ENCODE results near the gene TAOK3.

Gene TAOK3

DNA sequence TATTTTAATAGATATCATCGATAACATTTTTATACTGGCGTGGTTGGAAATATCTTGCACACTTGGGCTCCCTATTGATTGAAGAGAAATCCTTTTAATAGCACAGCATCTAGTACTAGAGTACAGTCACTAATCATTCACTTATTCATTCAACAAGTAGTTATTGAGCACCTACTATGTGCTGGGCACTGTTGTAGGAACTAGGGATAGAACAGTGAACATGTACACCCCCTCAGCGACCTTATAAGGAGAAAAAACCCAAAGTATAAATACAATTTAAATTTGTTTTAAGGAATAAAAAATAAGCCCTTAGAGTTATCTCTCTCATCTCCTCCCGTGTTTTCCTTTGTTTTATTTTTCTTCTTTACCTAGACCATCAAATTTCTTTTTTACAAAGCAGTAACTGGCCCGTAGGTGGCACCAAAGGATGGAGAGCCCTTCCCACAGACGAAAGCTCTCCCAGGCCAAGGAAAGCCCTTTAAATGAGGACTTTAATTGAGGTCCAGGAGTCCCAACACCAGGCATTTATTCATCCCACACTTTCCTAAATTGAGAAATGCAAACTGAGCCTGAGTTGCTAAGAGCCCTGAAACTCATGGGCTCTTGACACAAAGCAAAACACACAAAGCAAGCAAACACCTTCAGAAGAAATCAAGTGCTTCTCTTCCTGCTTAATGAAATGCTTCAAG lies 207.8 kb downstream of the TAOK3 start:
- Mint-ChIP-seq H3K27me3 (ENCODE audit: low read depth, poor library complexity) (no peaks in the 10 kb centered on the region), H3K9me3 (no peaks in the 10 kb centered on the region), H3K27ac (no peak overlapping the region), H3K4me1 (no peaks in the 10 kb centered on the region), H3K36me3 (ENCODE audit: low read depth) (peaks cover 14% of the 10 kb centered on the region), H3K4me3 (no peak overlapping the region)
- peak; percentile 61 for TF ChIP-seq CTCF (IDR thresholded peaks at IDR 0.05)
- DNase-seq, result peak; percentile 35

DNA sequence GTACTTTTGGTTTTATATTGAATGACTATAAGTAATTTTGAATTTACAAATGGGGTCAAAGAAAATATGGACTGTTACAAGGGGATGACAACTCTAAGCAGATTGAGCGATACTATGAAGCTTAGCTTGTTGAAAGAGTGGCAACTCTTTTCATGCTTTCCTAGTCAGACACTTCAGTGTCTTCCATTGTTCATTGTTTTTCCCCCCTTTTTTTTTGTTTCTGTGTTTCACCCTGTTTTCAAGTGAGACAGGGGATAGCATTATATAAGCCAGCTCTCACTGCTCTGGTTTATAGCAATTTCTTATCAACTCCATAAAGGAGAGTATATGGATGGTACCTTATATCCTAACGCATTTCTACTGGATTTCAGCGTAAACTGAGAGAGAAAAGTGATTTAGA lies 212.2 kb downstream of the TAOK3 start:
- H3K4me1 Mint-ChIP-seq, result no peaks in the 10 kb centered on the region
- no peak overlapping the region for H3K27ac Mint-ChIP-seq
- H3K36me3 Mint-ChIP-seq (ENCODE audit: low read depth), result peaks cover 5% of the 10 kb centered on the region
- no peaks in the 10 kb centered on the region for H3K27me3 Mint-ChIP-seq (ENCODE audit: low read depth, poor library complexity)
- H3K4me3 Mint-ChIP-seq, result no peak overlapping the region
- TF ChIP-seq CTCF (IDR thresholded peaks at IDR 0.05), result no peak
- DNase-seq, result no peak
- H3K9me3 Mint-ChIP-seq, result no peaks in the 10 kb centered on the region

DNA sequence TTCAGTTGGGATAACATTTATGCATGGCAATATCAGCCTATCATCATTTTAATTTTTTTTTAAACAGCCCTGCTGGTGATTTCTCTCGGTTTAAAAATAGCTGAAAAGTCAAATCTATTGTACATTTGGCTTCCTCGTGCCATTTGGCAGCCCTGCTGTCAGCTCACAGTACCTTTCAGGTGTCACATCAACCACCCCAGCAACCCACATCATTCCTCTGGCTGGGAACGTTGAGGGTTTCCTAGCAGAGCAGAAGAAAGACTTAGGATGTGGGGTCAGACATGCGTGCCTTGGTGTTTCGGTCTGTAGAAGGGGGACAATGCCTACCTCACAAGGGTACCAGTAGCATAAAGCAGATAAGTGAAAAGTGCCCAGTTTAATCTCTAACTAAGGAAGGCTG lies 221.0 kb downstream of the TAOK3 start:
- Mint-ChIP-seq H3K27ac (no peak overlapping the region), H3K4me3 (no peak overlapping the region), H3K36me3 (ENCODE audit: low read depth) (peaks cover 25% of the 10 kb centered on the region), H3K4me1 (peaks cover 25% of the 10 kb centered on the region), H3K9me3 (no peaks in the 10 kb centered on the region), H3K27me3 (ENCODE audit: low read depth, poor library complexity) (no peaks in the 10 kb centered on the region)
- no peak for TF ChIP-seq CTCF (IDR thresholded peaks at IDR 0.05)
- DNase-seq, result no peak

DNA sequence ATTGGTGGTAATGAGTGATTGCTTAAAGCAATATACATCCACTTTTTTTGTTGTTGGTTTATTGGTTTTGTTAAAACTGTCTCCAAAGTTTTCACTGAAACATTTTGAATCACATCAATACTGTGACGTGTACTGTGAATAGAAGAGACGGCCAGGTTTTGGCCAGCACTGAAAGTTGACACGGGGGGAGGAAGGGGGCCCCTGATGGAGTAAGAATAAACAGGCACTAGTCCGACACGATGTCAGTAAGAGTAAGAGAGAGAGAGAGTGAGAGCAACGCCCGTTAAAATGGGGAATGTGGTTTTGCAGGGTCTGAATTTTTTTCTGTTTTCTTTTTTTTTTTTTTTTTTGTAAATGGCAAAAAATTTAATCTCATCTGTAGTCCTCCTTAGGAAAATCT lies 222.1 kb downstream of the TAOK3 start:
- peaks cover 25% of the 10 kb centered on the region for H3K4me1 Mint-ChIP-seq
- peaks cover 30% of the 10 kb centered on the region for H3K36me3 Mint-ChIP-seq (ENCODE audit: low read depth)
- H3K27ac Mint-ChIP-seq, result no peak overlapping the region
- H3K9me3 Mint-ChIP-seq, result no peaks in the 10 kb centered on the region
- peaks cover 4% of the 10 kb centered on the region for H3K27me3 Mint-ChIP-seq (ENCODE audit: low read depth, poor library complexity)
- no peak overlapping the region for H3K4me3 Mint-ChIP-seq
- no peak for TF ChIP-seq CTCF (IDR thresholded peaks at IDR 0.05)
- no peak for DNase-seq

GRCh38 chr12:118148287-118148686 lies 224.4 kb downstream of the TAOK3 start:
- TF ChIP-seq CTCF (IDR thresholded peaks at IDR 0.05), result no peak
- H3K27ac Mint-ChIP-seq, result no peak overlapping the region
- H3K27me3 Mint-ChIP-seq (ENCODE audit: low read depth, poor library complexity), result peaks cover 4% of the 10 kb centered on the region
- no peaks in the 10 kb centered on the region for H3K9me3 Mint-ChIP-seq
- H3K4me1 Mint-ChIP-seq, result peaks cover 34% of the 10 kb centered on the region
- DNase-seq, result no peak
- H3K36me3 Mint-ChIP-seq (ENCODE audit: low read depth), result peaks cover 51% of the 10 kb centered on the region
- no peak overlapping the region for H3K4me3 Mint-ChIP-seq

DNA sequence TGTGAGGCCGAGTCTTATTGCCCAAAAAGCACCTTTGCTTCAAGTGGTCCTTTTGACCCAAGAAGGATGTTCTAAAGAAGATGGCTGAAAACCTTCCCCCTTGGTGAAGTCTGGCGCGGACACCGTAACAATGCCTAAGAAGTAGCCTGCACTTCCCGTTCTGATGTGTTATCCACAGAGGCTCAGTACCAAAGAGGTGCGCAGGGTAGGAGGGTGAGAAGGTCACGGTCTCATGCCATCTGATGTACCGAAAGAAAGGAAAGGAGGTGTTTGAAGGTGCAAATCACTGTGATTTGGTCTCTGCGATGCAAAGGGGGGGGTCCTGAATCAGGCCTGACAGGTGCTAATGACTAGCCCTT lies 226.9 kb downstream of the TAOK3 start:
- no peak for DNase-seq
- Mint-ChIP-seq H3K4me3 (no peak overlapping the region), H3K27ac (no peak overlapping the region), H3K9me3 (no peaks in the 10 kb centered on the region), H3K27me3 (ENCODE audit: low read depth, poor library complexity) (peaks cover 4% of the 10 kb centered on the region), H3K36me3 (ENCODE audit: low read depth) (peaks cover 72% of the 10 kb centered on the region), H3K4me1 (peaks cover 29% of the 10 kb centered on the region)
- TF ChIP-seq CTCF (IDR thresholded peaks at IDR 0.05), result no peak
